Femur (tissue), 1 donor: ENCODE measurements around the gene PIGQ.
A peak's percentile ranks its signal among the peaks of the same experiment; 100 is the strongest.
"Not testable (repeated sequence)": the region's sequence is repeated elsewhere in the genome, so short reads cannot be mapped to it uniquely, and the experiment has no call there.

Experiments
- DNase-seq: peaks from one replicate; pipeline ENCODE4 v3.0.0-alpha.2; 2017

The PIGQ gene

GRCh38 chr16:588889-589657 lies 19.3 kb downstream of the PIGQ start:
- DNase-seq = peak; percentile 98

- DNase-seq = peak; percentile 99
Measured at GRCh38 chr16:589658-590187, 20.0 kb downstream of the PIGQ start, which contains the start of gene RAB40C. Gene RAB40C (plus strand): TSS chr16:590066. CDS start chr16:590292, 226 bp downstream.

GRCh38 chr16:590188-590814 lies 20.5 kb downstream of the PIGQ start:
- DNase-seq = no peak

- no peak for DNase-seq
Measured at GRCh38 chr16:590815-591200, 21.0 kb downstream of the PIGQ start.

GRCh38 chr16:591231-591630 lies 21.5 kb downstream of the PIGQ start:
- DNase-seq = no peak

- no peak for DNase-seq
Measured at GRCh38 chr16:591892-592517, 22.2 kb downstream of the PIGQ start.

GRCh38 chr16:592518-593306 lies 22.9 kb downstream of the PIGQ start:
- no peak for DNase-seq

- no peak for DNase-seq
Measured at GRCh38 chr16:593406-593805, 23.6 kb downstream of the PIGQ start.

GRCh38 chr16:593807-594206 lies 24.0 kb downstream of the PIGQ start:
- peak; percentile 16 for DNase-seq

GRCh38 chr16:595094-595528 lies 25.3 kb downstream of the PIGQ start:
- DNase-seq = no peak

GRCh38 chr16:595942-596735 lies 26.4 kb downstream of the PIGQ start:
- DNase-seq = no peak

- no peak for DNase-seq
Measured at GRCh38 chr16:596736-597060, 26.9 kb downstream of the PIGQ start.

GRCh38 chr16:597655-598054 lies 27.9 kb downstream of the PIGQ start:
- not testable (repeated sequence) for DNase-seq

- no peak for DNase-seq
Measured at GRCh38 chr16:598823-599739, 29.3 kb downstream of the PIGQ start.

- no peak for DNase-seq
Measured at GRCh38 chr16:600781-601180, 31.0 kb downstream of the PIGQ start.

- no peak for DNase-seq
Measured at GRCh38 chr16:603933-604332, 34.2 kb downstream of the PIGQ start.

- DNase-seq = no peak
Measured at GRCh38 chr16:606656-607307, 37.0 kb downstream of the PIGQ start.

- DNase-seq = no peak
Measured at GRCh38 chr16:608019-608418, 38.3 kb downstream of the PIGQ start.

GRCh38 chr16:609316-609715 lies 39.5 kb downstream of the PIGQ start:
- DNase-seq = no peak

GRCh38 chr16:609984-610383 lies 40.2 kb downstream of the PIGQ start:
- no peak for DNase-seq
